Suprapubic skin (tissue), 4 donors: Measurements from ENCODE around the gene FSIP2.

Source experiments
- POLR2A ChIP-seq, 2 donors: fragments of 450-650 bp; IDR thresholded peaks; one replicate each; pipeline ENCODE4 v1.6.1; 2017; ENCODE audit warnings: antibody characterized with exemption in 2 of 2, mild to moderate bottlenecking in 2 of 2, moderate library complexity in 2 of 2
- POLR2AphosphoS5 ChIP-seq, 3 donors: sonication (generic); formaldehyde crosslinking; IDR thresholded peaks; one replicate each; pipeline ENCODE4 v1.6.1; 2017; ENCODE audit warnings: antibody characterized with exemption in 3 of 3
- TF ChIP-seq, protein P1 (sequence below), 2 donors: fragments of 200-600 bp in 1 of 2; fragments of 450-650 bp in 1 of 2; sonication (generic) in 1 of 2; IDR thresholded peaks; one replicate each; pipeline ENCODE4 v1.5.1; 2016 to 2019; ENCODE audit warnings: antibody characterized with exemption in 2 of 2, mild to moderate bottlenecking in 1 of 2, moderate library complexity in 1 of 2

- TF ChIP-seq, protein P1, sequence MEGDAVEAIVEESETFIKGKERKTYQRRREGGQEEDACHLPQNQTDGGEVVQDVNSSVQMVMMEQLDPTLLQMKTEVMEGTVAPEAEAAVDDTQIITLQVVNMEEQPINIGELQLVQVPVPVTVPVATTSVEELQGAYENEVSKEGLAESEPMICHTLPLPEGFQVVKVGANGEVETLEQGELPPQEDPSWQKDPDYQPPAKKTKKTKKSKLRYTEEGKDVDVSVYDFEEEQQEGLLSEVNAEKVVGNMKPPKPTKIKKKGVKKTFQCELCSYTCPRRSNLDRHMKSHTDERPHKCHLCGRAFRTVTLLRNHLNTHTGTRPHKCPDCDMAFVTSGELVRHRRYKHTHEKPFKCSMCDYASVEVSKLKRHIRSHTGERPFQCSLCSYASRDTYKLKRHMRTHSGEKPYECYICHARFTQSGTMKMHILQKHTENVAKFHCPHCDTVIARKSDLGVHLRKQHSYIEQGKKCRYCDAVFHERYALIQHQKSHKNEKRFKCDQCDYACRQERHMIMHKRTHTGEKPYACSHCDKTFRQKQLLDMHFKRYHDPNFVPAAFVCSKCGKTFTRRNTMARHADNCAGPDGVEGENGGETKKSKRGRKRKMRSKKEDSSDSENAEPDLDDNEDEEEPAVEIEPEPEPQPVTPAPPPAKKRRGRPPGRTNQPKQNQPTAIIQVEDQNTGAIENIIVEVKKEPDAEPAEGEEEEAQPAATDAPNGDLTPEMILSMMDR (IDR thresholded peaks at IDR 0.05): no peak
- TF ChIP-seq POLR2A (IDR thresholded peaks at IDR 0.05) (no peak), POLR2AphosphoS5 (IDR thresholded peaks at IDR 0.05) (no peak)
Observed at GRCh38 chr2:185780890-185781289, 42.3 kb downstream of the FSIP2 start.
